ENCODE results near the gene SEC24C. TPM values are rescaled to one million over a fixed set of nuclear protein-coding genes. Genes with fewer than 3 reads are reported as not detected.

SEC24C gene
- total RNA-seq, 4 donors from 2014 or later = 68.8 to 74.4 (median 70.8) TPM

DNA sequence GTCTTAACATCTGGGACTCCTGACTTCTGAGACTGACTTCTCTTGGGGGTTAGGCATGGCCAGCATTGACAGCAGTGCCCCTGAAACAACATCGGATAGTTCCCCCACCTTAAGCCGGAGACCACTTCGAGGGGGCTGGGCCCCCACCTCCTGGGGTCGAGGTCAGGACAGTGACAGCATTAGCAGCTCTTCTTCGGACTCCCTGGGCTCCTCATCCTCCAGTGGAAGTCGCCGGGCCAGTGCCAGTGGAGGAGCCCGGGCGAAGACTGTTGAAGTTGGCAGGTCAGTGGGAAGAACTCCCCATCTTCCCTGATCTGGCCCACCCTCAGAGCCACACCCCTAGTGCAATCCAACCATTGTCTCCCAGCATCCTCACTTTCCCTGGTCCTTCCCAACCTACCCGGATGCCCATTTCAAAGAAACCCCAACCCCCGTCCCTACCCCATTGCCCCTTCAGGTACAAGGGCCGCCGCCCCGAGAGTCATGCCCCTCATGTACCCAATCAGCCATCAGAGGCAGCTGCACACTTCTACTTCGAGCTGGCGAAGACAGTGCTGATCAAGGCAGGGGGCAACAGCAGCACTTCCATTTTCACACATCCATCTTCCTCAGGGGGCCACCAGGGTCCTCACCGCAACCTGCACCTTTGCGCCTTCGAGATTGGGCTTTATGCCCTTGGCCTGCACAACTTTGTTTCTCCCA, 53.3 kb downstream of the SEC24C start:
- Histone ChIP-seq H3K27me3 (no peaks in the 10 kb centered on the region), H3K9me3 (no peaks in the 10 kb centered on the region), H3K4me1 (peaks cover 4% of the 10 kb centered on the region), H3K4me3 (no peak overlapping the region), H3K36me3 (peaks cover 100% of the 10 kb centered on the region), H3K27ac (no peak overlapping the region)
- TF ChIP-seq, protein P1, sequence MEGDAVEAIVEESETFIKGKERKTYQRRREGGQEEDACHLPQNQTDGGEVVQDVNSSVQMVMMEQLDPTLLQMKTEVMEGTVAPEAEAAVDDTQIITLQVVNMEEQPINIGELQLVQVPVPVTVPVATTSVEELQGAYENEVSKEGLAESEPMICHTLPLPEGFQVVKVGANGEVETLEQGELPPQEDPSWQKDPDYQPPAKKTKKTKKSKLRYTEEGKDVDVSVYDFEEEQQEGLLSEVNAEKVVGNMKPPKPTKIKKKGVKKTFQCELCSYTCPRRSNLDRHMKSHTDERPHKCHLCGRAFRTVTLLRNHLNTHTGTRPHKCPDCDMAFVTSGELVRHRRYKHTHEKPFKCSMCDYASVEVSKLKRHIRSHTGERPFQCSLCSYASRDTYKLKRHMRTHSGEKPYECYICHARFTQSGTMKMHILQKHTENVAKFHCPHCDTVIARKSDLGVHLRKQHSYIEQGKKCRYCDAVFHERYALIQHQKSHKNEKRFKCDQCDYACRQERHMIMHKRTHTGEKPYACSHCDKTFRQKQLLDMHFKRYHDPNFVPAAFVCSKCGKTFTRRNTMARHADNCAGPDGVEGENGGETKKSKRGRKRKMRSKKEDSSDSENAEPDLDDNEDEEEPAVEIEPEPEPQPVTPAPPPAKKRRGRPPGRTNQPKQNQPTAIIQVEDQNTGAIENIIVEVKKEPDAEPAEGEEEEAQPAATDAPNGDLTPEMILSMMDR (IDR thresholded peaks at IDR 0.05) = no peak
- TF ChIP-seq POLR2AphosphoS5 (IDR thresholded peaks at IDR 0.05) (no peak), POLR2A (IDR thresholded peaks at IDR 0.05) (no peak), EP300 (IDR thresholded peaks at IDR 0.05) (no peak)
- WGBS = 91% methylated on average over 15 of the region's 19 CpGs
- DNase-seq (ENCODE audit: low spot score in 2 of 2) = no peak

DNA sequence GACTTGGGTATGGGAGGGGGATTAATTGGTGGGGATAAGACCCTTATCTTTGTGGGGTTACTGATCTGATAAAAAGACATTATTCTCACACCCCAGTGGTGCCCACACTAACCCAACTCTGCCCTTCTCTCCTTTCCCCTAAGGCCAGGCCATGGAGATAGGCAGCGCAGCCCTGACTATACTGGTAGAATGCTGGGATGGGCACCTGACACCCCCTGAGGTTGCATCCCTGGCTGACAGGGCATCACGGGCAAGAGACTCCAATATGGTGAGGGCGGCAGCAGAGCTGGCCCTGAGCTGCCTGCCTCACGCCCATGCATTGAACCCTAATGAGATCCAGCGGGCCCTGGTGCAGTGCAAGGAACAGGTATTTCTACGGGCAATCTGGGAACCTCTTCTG, 53.9 kb downstream of the SEC24C start:
- DNase-seq (ENCODE audit: low spot score in 2 of 2) = no peak
- H3K36me3 ChIP-seq = peaks cover 100% of the 10 kb centered on the region
- H3K4me1 ChIP-seq = peaks cover 8% of the 10 kb centered on the region
- TF ChIP-seq POLR2AphosphoS5 (IDR thresholded peaks at IDR 0.05) = no peak
- no peak for TF ChIP-seq EP300 (IDR thresholded peaks at IDR 0.05)
- TF ChIP-seq POLR2A (IDR thresholded peaks at IDR 0.05) = no peak
- TF ChIP-seq, protein P1 (IDR thresholded peaks at IDR 0.05) = no peak
- H3K4me3 ChIP-seq = no peak overlapping the region
- no peaks in the 10 kb centered on the region for H3K27me3 ChIP-seq
- 88% methylated on average over 6 of the region's 6 CpGs for WGBS
- H3K9me3 ChIP-seq = no peaks in the 10 kb centered on the region
- no peak overlapping the region for H3K27ac ChIP-seq

DNA sequence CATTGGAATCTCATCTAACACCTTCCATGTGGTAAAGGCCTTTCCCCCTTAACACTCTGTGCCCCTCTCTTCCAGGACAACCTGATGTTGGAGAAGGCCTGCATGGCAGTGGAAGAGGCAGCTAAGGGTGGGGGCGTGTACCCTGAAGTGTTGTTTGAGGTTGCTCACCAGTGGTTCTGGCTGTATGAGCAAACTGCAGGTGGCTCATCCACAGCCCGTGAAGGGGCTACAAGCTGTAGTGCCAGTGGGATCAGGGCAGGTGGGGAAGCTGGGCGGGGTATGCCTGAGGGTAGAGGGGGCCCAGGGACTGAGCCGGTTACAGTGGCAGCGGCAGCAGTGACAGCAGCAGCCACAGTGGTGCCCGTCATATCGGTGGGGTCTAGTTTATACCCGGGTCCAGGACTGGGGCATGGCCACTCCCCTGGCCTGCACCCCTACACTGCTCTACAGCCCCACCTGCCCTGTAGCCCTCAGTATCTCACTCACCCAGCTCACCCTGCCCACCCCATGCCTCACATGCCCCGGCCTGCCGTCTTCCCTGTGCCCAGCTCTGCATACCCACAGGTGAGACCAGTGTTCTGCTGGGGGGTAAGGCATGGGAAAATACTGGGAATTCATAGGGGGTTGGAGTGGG, 54.9 kb downstream of the SEC24C start:
- no peak overlapping the region for H3K4me3 ChIP-seq
- peaks cover 100% of the 10 kb centered on the region for H3K36me3 ChIP-seq
- no peak for DNase-seq (ENCODE audit: low spot score in 2 of 2)
- peaks cover 16% of the 10 kb centered on the region for H3K4me1 ChIP-seq
- H3K27me3 ChIP-seq = no peaks in the 10 kb centered on the region
- H3K27ac ChIP-seq = no peak overlapping the region
- TF ChIP-seq, protein P1 (IDR thresholded peaks at IDR 0.05) = no peak
- 69% methylated on average over 10 of the region's 10 CpGs for WGBS
- H3K9me3 ChIP-seq = no peaks in the 10 kb centered on the region

DNA sequence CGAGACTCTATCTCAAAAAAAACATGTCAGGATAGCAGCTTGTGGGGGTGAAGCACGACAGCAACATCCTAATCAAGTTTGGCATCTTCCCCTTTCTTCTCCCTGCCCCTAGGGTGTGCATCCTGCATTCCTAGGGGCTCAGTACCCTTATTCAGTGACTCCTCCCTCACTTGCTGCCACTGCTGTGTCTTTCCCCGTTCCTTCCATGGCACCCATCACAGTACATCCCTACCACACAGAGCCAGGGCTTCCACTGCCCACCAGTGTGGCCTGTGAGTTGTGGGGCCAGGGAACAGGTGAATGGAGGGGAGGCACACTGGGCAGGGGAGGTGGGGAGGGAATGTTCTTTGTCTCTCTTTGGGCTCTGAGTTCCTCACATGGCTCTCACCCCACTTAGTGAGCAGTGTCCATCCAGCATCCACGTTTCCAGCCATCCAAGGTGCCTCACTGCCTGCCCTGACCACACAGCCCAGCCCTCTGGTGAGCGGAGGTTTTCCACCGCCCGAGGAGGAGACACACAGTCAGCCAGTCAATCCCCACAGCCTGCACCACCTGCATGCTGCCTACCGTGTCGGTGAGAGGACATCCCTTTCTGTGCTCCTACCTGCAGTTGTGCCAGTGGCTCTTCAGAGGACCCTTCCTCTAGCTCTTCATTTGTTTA, 55.9 kb downstream of the SEC24C start:
- Histone ChIP-seq H3K9me3 (no peaks in the 10 kb centered on the region), H3K36me3 (peaks cover 100% of the 10 kb centered on the region), H3K4me1 (peaks cover 17% of the 10 kb centered on the region), H3K4me3 (no peak overlapping the region), H3K27me3 (no peaks in the 10 kb centered on the region), H3K27ac (no peak overlapping the region)
- TF ChIP-seq, protein P1 (IDR thresholded peaks at IDR 0.05) = no peak
- no peak for TF ChIP-seq POLR2A (IDR thresholded peaks at IDR 0.05)
- TF ChIP-seq EP300 (IDR thresholded peaks at IDR 0.05) = no peak
- TF ChIP-seq POLR2AphosphoS5 (IDR thresholded peaks at IDR 0.05) = no peak
- no peak for DNase-seq (ENCODE audit: low spot score in 2 of 2)
- 72% methylated on average over 9 of the region's 9 CpGs for WGBS

DNA sequence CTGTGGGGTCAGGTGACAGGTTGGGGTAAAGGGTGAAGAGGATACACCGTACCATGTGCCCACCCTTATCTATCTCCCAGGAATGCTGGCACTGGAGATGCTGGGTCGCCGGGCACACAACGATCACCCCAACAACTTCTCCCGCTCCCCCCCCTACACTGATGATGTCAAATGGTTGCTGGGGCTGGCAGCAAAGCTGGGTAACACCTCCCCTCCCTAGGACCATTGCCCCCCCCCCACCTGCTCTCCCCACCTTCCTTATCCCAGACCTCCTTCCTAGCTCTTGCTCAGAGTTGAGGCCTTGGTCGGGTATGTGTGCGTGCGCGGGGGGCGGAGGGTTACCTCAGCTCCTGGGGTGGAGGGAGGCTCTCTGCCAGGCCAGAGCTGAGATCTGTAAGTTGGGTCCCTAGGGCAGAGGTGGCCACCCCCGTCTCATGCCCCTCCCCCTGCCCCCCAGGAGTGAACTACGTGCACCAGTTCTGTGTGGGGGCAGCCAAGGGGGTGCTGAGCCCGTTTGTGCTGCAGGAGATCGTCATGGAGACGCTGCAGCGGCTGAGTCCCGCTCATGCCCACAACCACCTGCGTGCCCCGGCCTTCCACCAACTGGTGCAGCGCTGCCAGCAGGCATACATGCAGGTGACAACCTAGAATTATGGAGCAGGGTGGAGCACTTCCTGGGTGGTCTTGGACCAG, 56.5 kb downstream of the SEC24C start:
- Histone ChIP-seq H3K9me3 (no peaks in the 10 kb centered on the region), H3K27ac (no peak overlapping the region), H3K36me3 (peaks cover 100% of the 10 kb centered on the region), H3K4me3 (no peak overlapping the region), H3K27me3 (no peaks in the 10 kb centered on the region), H3K4me1 (peaks cover 17% of the 10 kb centered on the region)
- TF ChIP-seq, protein P1 (IDR thresholded peaks at IDR 0.05) = no peak
- no peak for TF ChIP-seq POLR2A (IDR thresholded peaks at IDR 0.05)
- no peak for TF ChIP-seq POLR2AphosphoS5 (IDR thresholded peaks at IDR 0.05)
- no peak for TF ChIP-seq EP300 (IDR thresholded peaks at IDR 0.05)
- WGBS = 70% methylated on average over 20 of the region's 20 CpGs
- no peak for DNase-seq (ENCODE audit: low spot score in 2 of 2)
